SIG-M5 (cell line): ENCODE data around the gene MTCL1.

Source experiments
- DNase-seq: peaks from one replicate; lab custom pipeline; 2025; lab: John Stamatoyannopoulos, UW

MTCL1 gene

DNA sequence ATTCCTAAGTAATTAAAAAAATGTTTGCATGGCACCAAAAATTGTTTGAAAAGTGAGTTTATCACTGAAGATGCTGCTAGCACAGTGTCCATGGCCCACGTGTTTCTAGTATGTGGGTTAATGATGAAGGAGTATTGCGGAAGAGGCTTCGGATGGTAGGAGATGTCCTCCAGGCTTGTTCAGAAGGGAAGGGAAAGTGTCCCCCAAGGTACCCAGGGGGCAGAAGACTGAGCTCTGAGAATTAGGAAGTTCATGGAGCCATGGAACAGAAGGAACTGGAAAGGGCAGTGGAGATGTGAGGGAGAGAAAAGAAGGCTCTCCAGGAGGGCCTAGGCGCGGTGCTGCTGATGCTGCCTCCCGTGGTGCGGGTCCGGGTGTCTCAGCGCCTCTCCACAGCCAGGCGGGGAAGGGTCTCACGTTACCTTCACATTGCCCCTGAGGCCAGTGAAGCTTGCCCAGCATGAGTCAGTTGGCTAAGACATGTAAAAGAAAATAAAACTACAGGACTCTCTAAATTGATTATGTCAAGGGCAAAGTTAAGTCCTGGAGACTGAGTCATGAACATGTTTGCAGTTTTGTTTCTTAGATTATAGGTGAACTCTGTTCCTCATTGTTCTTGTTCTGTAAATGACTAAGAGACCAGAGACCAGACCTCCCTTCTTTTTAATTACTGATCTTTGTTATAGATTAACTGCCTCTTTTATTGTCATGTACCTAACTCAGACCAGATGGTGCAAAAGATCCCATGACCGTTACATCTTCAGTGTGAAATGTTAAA is 89.0 kb downstream of the MTCL1 start:
- DNase-seq = no peak

DNA sequence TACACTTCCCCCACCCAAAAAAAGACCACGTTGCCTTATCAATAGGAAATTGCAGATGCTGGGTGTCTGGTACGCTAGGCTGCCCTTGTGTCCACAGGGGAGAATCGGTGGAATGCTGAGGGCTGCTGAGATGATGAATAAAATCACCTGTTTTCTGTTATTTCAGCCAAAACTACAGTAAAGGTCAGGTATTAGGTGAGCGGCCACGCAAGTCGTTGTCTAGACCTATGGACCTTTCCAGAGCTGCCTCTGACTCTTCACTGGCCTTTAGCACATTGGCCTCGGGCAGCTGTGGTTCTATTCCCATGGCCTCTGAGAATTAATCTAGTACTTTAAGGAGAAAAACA is 89.6 kb downstream of the MTCL1 start:
- DNase-seq = no peak

DNA sequence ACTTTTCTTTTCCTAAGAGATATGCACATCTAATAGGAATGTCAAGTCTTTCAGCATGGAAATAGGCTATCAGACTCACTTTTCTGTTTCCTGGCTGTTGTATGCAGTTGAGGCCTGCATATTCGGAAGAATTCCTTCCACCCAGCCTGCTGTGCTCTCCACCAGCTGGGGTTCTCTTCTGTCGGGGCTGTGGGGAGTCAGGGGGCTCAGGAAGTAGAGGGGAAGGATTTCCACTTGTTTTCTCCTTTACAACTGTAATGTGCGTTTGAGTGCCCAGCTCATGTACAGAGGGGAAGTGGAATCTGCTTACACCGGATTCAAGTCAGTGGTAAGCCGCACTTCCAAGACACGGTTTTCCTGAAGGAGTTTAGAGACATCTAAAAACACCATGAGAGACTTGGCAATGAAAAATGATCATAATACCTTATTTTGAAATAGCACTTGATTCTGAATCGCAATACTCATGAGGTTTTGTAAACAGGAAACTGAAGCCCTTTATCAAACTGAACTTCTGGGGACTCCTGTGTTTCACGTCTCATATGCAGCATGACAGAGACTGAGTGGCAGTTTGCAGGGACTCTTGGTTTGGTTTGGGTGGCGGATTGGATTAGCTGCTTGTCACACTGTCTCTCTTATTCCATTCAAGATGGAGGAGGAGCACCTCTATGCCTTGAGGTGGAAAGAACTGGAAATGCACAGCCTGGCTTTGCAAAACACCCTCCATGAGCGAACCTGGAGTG is 90.4 kb downstream of the MTCL1 start:
- DNase-seq = no peak

DNA sequence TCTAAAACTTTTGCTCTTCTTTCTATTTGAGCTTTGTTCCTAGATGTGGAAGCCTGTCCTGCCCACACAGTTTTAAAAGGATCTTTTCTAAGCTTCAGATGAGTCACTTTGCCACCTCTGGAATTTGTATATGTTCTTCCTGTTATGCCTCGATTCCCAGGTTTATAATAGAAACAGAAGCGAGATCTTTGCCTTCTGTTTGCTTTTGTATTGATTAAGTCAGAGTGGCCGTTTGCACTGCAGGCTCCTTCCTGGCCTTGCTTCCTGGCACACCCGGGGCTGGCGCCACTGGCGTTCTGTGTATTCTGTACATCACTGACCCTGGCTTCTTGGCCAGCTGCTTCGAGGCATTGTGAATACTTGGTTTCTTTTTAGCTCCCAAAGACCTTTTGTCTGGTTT is 91.8 kb downstream of the MTCL1 start:
- no peak for DNase-seq

DNA sequence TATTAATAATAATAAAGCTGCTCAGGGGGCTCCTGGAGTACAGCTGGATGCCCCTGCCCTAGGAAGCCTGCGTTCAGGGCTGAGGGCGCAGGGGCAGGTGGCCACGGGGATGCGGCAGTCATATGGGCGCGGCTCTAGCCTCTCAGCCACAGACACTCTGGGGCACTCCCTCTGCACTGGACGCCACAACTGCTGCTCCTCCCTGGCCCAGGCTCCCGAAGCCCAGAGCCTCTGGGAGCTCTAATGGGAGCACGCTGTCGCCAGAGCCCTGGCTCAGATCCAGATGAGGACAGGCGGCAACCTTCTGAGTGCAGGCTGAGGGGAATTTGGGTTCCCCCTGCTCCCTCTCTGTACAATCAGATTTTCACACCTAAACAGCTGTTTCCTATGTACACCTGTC is 93.6 kb downstream of the MTCL1 start:
- DNase-seq = no peak

DNA sequence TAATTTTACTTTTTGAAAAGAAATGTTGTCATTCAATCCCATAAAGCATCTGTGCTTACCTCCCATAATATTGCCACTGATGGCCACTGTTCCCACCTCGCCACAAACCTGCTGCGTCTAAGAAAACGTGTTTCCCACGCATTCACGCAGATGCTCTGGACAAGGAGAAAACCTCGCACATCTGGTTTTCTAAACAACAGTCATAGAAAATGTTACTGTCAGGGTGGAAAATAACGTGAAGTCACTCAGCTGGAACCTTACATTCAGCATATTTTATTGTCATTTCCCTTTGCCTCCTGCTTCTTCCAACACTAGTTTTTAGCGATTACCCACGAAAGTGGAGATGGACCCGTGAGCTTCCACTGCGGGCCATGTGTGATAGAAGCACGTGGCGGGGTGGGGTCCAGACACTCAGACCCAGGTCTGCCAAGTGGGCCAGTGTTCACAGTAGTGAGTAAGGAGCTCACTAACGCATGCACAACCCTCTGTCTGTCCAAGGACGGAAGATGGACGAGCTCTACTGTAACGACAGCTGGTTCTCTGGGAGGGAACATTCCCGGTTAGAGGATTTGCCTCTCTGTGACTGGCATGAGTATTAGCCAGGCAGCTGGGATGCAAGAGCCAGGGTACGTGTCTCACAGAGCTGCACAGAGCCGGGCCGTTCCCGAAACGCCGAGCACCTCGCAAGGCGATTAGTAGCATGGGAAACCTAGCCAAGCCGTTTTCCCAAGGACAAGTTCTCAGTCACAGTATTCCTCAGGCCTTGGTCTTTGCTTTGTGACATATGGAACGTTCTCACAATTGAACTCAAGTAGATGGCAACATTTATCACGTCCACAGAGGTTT is 94.5 kb downstream of the MTCL1 start:
- DNase-seq = no peak

DNA sequence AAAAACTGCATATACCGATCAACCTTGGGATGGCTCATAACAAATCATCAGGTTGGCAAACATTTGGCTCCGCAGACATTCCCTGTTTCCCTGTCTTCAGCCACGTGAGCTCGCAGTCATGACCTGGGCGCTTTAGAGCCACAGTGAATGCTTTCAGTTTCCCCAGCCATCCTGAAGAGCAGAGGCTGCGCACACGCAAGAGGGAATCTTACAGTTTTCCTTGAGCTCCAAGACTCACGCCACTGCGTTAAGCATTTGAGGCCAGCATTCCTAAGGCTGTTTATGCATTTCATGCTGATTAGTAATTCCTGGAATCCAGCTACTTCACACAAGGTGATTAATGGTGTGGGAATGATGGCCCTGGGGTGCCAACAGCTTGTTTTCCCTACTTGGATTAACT is 95.1 kb downstream of the MTCL1 start:
- no peak for DNase-seq

DNA sequence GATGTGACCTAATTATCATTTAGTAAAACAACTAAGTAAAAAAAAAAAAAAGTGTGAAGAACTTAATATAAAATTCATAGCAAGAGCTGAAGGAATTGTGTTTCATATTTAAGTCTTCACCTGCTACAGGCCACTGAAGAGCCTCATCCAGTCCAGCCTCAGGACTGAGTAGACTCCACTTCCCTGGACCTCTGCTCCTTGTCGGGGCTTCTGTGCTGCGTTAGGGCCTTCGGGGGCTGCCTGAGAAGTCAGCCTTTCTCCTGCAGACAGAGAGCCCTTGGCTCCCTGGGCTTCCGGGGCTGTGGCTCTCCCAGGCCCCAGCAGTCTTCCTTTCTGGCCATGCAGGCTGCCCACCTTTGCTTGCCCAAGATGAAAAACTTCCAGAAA is 95.5 kb downstream of the MTCL1 start:
- no peak for DNase-seq

DNA sequence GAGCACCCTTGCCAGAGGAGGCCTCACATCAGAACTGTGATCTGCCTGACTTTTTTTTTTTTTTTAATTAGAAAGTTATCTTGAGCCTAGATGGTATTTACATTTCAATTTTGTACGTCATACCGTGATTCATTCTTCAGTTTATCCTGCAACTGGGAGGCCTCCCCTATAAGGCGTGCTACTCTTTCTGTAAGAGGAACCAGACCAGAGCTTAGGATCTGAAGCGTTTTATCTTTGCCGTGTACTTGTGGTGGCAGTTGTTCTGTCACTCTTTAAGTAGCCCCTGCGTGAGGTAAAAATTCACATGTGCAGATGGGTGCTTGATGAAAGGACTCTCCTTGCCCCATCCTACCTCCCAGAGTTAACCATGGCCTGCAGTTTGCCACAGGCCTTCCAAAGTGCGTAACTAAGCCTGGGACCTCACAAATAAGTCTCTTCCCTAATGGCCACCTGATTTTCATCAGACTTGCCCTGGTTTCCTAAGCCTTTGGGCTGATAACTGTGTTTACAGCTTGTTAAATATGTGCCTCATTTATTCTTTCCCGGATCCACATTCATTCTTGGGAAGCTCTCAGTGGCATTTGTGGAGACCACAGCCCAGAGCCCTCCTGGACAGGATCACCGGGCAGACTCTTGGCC is 96.0 kb downstream of the MTCL1 start:
- no peak for DNase-seq

DNA sequence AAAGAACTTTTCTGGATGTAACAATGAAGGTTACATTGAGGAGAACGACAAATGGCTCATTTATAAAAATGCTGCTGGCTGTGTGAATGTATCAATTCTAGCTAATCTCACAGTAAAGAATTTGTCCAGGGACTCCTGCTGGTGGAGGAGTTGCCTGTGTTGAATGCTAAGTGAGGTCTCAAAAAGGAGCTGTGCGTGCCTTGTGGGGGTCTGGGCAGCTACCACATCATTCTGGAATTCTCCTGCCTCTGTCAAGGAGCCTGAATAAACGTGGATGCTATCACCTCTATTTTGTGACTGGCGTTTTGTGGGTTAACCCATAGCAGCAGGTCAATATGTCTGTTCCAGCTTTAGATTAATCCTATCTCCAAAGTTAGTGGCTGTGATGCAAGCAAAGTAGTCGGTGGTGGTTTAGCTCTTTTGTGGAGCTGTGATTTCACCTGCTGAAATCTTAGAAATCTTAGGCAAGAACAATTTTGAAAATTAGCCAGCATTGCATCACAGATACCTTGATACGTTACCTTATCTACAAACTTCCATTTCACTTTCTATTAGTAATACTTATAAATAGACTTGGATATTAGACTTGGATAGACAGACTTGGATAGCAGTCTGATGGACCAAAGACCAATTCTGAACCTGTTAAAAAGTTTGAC is 96.8 kb downstream of the MTCL1 start:
- DNase-seq = no peak

DNA sequence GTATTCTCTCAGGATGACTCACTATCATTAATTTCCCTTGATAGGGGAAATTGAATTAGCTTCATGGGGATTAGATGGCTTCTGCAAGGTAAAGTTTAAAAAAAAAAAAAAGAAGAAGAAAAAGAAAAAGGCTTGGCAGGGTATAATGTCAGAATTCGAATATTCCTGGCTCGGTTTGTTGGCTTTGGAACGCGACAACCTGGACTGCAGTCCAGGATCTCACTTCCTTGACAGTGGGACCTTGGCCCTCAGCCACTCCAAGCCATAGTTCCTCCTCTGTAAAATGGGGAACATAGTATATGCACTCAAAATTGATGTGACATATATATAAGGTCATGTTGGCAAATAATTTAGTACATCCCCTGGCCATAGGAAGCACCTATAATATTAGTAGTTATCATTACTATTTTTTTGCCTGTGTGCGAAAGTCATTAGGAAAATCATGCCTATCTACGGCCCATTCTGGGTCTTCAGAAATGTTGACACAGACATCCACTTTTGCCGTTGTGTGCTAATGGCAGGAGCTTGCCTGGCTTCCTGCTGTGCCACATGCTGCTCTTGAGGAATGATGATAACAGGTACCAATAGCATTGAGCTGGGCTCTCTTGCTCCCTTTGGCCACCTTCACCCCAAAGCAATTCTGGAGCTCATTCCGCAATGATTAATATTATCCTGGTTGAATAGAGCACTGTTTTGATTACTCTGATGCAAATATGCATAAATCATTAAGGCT is 97.9 kb downstream of the MTCL1 start:
- DNase-seq = no peak

DNA sequence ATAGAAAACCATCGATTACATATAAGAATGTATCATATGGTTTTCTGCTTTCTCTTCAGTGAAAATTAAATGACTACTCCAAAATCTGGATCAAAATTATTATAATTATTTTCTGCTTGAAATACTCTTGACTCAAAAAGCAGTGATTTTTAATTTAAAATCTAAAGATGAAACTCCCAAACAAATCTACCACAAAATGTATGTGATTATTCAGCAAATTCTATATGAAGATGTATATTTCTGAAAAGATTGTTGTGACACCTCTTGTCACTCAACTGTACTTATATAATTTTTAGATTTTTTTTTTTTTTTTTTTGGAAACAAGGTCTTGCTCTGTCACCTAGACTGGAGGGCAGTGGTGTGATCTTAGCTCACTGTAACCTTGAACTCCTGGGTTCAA is 98.6 kb downstream of the MTCL1 start:
- no peak for DNase-seq

DNA sequence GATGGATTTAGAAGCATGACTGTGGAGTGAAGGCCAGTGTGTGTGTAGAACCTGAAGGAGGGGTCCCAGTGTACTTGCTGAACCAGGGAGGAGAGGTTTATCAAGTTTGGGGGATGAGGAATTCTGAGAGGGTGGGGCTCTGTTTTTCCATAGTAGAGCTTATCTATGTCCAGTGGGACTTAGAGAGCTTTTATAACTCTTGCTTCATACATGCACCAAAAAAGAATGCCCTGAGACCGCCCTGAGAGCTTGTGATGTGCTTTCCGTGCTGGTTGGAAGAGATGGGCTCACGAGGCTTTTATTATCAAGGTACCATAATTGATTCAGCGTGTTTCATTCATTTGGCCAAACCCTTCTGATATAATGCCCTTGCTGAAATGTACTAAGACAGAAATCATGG is 100.2 kb downstream of the MTCL1 start:
- no peak for DNase-seq

DNA sequence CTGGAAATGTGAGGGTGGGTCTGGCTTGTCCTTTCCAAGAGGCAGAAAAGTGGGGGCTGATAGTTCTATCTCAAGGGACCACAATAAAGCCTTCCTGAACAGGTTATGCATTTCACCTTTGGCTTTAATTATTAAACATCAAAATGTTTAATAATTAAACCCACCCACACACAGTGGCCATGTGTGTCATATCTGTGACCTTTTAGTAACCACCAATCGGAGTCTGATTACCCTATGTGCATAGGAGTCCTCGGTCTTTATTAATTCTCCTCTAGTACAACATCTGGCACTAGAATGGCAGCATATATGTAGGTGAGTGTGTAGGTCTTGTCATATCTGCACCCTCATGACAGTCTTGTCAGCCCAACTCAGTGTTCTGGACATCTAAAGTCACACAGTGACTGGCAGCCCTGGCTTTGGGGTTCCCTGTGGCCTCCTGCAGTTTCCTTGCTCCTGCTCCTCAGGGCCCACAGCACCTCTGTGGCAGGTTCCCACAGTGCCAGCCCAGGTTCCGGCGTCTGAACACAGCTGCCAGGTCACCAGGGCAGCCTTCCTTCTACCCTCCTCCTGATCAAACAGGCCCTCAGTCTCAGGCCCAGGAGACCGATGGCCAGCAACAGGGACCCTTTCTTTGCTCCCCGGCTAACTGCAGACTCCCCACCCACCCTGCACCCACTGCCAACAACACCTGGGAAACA is 100.9 kb downstream of the MTCL1 start:
- DNase-seq = no peak

DNA sequence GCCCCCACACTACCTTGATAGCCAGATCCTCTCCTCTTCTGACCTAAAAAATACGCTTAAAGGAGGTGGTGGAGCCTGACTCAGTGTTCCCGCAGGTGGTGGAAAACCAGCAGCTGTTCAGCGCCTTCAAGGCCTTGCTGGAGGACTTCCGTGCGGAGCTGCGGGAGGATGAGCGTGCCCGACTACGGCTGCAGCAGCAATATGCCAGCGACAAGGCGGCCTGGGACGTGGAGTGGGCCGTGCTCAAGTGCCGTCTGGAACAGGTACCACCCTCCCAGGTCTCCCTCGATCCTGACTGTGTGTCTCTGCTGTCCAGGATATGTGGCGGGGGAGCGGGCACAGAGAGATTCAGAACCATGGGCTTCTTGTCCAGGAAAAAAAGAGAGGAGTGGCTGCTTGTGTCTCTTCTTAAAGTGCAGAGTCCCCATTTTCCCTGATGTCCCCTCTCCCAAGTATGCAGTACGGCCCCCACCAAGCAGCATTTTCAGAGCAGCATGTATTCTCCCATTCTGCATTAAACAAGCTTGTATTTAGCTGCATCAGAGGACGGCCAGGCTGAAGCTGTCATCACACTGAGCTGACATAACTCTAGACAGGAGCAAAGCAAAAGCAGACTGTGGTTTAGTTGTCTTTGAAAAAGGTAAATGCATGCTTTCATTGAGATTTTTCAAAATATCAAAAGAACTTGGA is 101.6 kb downstream of the MTCL1 start:
- no peak for DNase-seq

DNA sequence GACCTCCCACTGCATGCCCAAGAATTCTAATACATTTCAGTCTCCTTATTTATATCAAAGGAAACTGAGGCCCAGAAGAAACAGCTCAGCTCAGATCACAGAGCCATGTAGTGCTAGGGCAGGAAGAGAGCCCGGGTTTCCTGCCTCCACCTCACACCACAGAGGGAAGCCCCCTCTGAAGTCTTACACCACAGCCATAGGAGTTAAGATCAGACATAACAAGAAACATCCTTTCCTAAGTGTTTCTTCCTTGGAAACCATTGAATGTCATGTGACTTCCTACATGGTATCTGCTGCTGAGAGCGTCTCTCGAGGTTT is 102.1 kb downstream of the MTCL1 start:
- no peak for DNase-seq

DNA sequence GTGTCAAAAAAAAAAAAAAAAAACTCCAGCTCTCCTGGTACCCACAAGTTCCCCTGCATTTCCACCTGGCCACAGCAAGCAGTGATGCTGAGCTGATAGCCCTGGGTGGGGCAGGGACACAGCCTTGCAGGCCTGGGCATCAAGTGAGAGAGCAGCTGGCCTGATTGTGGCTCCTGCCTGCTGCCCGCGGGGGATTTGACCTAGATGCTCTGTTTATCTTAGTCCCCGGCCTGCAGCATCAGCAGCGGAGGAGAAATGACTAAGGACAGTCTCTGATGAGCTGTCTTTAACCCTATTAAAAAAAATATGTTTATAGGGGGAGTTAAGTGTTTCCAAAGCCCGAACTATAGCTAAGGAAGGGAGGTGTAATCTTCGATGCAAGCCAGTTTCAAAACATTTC is 102.6 kb downstream of the MTCL1 start:
- no peak for DNase-seq

DNA sequence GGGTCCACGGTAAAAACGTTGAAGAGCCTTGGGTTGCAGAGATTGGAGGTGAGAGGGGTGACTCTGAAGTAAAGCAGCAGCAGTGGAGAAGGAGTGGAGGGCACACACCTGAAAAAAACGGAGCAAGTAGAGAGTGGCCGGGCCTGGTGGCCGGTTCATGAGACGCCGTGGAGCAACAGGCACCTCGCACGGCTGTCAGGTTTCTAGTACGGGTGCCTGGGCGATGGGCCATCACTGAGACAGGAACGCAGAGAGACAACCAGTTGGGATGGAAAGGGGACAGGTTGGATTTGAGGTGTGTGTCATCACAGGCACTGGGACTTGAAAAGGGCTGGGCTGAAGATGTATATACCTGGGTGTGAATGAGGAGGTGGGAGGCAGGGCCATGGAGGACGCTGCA is 104.2 kb downstream of the MTCL1 start:
- DNase-seq = no peak

DNA sequence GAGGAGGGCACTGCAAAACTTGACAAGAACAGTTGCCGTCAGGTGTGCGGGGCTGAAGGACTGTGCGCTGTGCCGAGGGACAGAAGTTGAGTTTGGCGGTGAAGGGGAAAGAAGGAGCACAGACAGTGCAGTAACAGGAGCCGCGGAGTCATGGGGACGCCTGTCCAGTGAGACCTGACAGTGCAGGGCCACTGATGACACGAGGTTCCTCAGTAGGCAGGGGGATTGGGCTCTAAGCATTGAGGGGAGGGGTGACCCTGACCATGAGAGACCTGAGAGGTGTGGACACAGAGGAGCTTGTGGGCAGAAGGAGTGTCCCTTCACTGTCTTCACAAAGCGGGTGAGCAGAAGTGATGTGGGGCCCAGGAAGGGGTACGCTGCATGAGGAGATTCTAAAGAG is 104.8 kb downstream of the MTCL1 start:
- DNase-seq = no peak

DNA sequence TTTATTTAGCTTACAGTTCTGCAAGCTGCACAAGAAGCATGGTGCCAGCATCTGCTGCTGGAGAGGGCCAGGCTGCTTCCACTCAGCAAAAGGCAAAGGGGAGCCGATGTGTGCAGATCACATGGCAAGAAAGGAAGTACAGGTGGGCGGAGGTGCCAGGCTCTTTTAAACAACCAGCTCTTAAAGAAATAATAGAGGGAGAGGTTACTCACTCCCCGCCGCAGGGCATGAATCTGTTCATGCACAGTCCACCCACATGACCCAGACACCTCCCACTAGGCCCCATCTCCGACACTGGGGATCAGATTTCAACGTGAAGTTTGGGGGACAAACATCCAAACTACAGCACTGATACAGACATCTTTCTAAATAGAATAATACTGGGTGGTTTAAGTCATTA is 105.8 kb downstream of the MTCL1 start:
- DNase-seq = no peak
